ENCODE results near the gene TRMT6.

The TRMT6 gene

DNA sequence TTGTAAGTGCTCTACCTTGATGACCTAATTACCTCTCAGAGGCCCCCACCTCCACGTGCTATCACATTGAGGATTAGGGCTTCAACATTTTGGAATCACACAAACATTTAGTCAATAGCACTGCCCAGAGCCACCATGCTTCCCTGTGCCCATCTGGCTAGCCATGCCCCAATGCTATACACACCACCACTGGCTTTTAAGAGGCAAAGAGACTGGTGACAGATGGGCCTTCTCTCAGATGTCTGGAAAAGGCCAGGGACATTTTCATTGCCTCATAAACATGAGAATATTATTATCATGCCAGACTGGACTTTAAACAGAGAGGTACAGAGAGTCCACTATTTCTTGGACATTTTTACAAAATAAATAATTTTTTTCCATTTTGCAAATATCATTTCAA lies 29.8 kb downstream of the TRMT6 start:
- Histone ChIP-seq H3K4me3 (ENCODE audit: low read length) (no peak overlapping the region), H3K27me3 (ENCODE audit: control insufficient read depth, insufficient read depth, low read length) (no peaks in the 10 kb centered on the region), H3K9ac (ENCODE audit: low read length) (no peak overlapping the region), H3K36me3 (ENCODE audit: control insufficient read depth, low read depth, low read length) (no peaks in the 10 kb centered on the region), H3K27ac (ENCODE audit: low read length) (no peak overlapping the region), H3K4me1 (ENCODE audit: control insufficient read depth, low read depth, low read length) (peaks cover 3% of the 10 kb centered on the region), H3K9me3 (ENCODE audit: control insufficient read depth, low read depth, low read length) (no peaks in the 10 kb centered on the region)

DNA sequence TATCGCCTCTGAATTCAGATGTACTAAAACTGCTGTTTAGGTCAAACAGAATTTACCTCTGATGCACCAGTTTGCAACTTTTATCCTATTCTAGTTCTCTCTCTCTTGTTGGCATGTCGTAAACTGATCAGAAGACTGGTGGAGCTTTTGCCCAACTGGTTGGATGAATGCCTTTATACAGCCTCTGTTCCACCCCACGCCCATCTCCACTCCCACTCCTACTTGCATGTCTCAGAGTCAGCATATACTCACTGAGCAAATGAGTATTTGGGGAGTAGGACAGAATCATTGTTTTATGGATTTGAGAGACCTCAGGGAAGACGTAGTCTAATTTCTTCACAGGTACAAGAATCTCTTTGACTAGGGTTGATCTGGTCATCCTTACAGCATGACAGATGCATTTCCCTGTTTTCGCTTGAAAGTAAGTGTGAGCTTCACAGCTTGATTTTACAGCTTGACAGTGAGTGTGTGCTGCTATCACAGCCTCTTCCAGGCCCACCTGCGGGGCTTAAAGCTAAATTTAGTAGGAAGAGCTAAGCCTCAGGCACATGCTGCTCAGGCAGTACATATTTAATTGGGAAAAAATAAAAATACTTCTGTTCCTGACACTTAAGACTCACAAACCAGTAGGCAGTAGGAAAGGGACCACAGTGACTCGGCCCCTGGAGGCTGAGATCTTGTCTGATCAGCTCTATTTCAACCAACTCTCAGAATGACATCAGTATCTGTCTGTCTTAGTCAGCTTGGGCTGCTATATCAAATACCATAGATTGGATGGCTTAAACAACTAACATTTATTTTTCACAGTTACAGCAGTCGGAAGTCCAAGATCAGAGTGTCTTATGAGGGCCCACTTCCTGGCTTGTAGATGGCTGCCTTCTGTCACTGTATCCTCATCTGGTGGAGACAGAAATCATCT lies 30.4 kb downstream of the TRMT6 start:
- Histone ChIP-seq H3K9ac (ENCODE audit: low read length) (no peak overlapping the region), H3K4me3 (ENCODE audit: low read length) (no peak overlapping the region), H3K27me3 (ENCODE audit: control insufficient read depth, insufficient read depth, low read length) (no peaks in the 10 kb centered on the region), H3K9me3 (ENCODE audit: control insufficient read depth, low read depth, low read length) (no peaks in the 10 kb centered on the region), H3K36me3 (ENCODE audit: control insufficient read depth, low read depth, low read length) (no peaks in the 10 kb centered on the region), H3K4me1 (ENCODE audit: control insufficient read depth, low read depth, low read length) (peaks cover 5% of the 10 kb centered on the region), H3K27ac (ENCODE audit: low read length) (no peak overlapping the region)

DNA sequence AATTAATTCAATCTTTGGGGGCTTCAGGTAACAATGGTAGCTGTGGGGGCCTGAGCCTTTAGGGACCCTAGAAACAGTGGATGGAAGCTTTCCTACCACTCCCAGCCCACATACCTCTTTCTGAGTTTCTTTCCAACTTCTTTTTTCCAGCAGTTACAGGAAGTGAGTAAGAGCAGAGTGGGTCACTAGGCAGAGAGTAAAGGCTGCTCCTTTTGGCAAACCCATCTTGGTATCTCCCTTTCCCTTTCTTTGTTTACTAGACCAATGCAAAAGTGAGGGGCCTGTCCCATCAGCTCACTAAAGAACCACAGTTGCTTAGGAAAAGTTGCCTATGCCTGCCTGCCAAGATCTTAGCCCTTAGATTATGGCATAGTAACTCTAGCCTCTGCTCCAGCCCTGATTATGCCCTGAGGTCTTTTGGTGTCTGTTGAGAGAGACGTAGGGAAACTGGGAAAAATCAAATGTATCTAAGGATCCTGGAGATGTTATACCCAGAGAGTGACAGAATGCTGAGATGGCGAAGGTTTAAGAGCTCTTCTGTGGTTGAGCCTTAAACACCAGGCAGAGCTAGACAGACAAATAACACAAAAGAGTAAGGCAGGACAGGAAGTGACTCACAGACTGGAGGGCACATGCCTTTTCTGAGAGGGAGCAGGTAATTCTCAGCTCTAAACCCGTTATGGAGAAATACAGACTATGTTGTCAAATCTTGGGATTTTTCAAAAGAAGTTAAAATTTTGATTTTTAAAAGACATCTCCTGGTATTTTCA lies 31.3 kb downstream of the TRMT6 start:
- Histone ChIP-seq H3K9ac (ENCODE audit: low read length) (no peak overlapping the region), H3K36me3 (ENCODE audit: control insufficient read depth, low read depth, low read length) (no peaks in the 10 kb centered on the region), H3K4me1 (ENCODE audit: control insufficient read depth, low read depth, low read length) (peaks cover 8% of the 10 kb centered on the region), H3K27ac (ENCODE audit: low read length) (no peak overlapping the region), H3K9me3 (ENCODE audit: control insufficient read depth, low read depth, low read length) (no peaks in the 10 kb centered on the region), H3K27me3 (ENCODE audit: control insufficient read depth, insufficient read depth, low read length) (no peaks in the 10 kb centered on the region), H3K4me3 (ENCODE audit: low read length) (no peak overlapping the region)

DNA sequence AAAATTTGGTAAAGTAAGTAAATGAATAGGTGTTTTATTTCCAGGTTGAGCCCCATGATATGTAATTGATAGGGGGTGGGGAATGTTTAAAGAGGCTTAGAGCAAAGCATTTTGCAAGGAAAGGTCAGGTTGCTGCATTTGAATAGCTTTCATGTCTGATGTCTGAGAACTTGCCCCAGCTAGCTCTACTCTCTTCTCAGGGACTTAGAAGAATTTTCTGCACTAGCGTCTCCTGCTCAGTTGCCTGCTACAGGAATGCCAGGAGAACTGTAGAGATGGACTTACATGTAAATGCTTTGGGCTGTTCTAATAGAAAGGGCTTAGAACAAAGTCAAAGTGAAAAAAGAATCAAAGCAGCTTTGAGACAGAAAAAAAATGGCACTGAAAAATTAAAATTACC lies 35.5 kb downstream of the TRMT6 start:
- H3K27ac ChIP-seq (ENCODE audit: low read length) = no peak overlapping the region
- peaks cover 14% of the 10 kb centered on the region for H3K4me1 ChIP-seq (ENCODE audit: control insufficient read depth, low read depth, low read length)
- no peaks in the 10 kb centered on the region for H3K9me3 ChIP-seq (ENCODE audit: control insufficient read depth, low read depth, low read length)
- peaks cover 12% of the 10 kb centered on the region for H3K27me3 ChIP-seq (ENCODE audit: control insufficient read depth, insufficient read depth, low read length)
- H3K36me3 ChIP-seq (ENCODE audit: control insufficient read depth, low read depth, low read length) = no peaks in the 10 kb centered on the region
- H3K4me3 ChIP-seq (ENCODE audit: low read length) = no peak overlapping the region
- no peak overlapping the region for H3K9ac ChIP-seq (ENCODE audit: low read length)

DNA sequence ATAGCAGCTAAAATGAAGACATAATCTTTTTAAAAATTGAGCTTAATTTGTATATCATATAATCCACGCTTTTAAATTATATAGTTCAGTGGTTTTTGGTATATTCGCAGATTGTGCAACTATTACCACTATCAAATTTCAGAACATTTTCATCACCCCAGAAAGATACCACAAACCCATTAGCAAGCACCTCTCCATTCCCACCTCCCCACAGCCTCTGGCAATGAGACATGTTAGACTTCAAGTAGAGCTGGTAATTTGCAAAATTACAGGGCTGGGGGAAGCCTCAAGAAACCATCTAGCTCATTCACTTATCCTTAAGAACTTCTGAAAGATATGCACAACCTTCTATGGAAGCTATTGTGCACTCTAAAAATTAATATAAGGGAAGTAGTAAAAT lies 37.2 kb downstream of the TRMT6 start:
- H3K27ac ChIP-seq (ENCODE audit: low read length) = no peak overlapping the region
- H3K9me3 ChIP-seq (ENCODE audit: control insufficient read depth, low read depth, low read length) = no peaks in the 10 kb centered on the region
- H3K9ac ChIP-seq (ENCODE audit: low read length) = no peak overlapping the region
- peaks cover 12% of the 10 kb centered on the region for H3K27me3 ChIP-seq (ENCODE audit: control insufficient read depth, insufficient read depth, low read length)
- H3K4me1 ChIP-seq (ENCODE audit: control insufficient read depth, low read depth, low read length) = peaks cover 11% of the 10 kb centered on the region
- H3K4me3 ChIP-seq (ENCODE audit: low read length) = no peak overlapping the region
- no peaks in the 10 kb centered on the region for H3K36me3 ChIP-seq (ENCODE audit: control insufficient read depth, low read depth, low read length)

DNA sequence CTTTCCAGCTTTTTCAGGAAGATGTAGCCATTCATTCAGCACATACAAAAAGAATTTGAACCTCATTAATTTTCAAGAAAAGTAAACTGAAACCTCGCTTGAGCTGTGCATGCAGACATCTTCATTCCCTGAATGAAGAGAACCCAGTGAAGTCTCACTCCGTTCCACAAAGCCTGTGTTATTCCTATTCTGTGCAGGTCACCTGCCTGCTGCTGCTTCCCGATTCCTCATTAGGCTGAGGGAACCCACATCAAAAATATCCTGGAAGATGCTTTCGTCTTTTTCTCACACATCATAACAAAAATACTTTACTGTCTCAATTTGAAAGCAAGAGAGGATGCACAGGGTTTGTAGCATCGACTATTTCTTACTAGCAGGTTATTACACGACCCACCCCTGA lies 40.1 kb downstream of the TRMT6 start:
- Histone ChIP-seq H3K9me3 (ENCODE audit: control insufficient read depth, low read depth, low read length) (no peaks in the 10 kb centered on the region), H3K9ac (ENCODE audit: low read length) (no peak overlapping the region), H3K36me3 (ENCODE audit: control insufficient read depth, low read depth, low read length) (no peaks in the 10 kb centered on the region), H3K27me3 (ENCODE audit: control insufficient read depth, insufficient read depth, low read length) (peaks cover 12% of the 10 kb centered on the region), H3K4me3 (ENCODE audit: low read length) (no peak overlapping the region), H3K4me1 (ENCODE audit: control insufficient read depth, low read depth, low read length) (peaks cover 11% of the 10 kb centered on the region), H3K27ac (ENCODE audit: low read length) (no peak overlapping the region)

DNA sequence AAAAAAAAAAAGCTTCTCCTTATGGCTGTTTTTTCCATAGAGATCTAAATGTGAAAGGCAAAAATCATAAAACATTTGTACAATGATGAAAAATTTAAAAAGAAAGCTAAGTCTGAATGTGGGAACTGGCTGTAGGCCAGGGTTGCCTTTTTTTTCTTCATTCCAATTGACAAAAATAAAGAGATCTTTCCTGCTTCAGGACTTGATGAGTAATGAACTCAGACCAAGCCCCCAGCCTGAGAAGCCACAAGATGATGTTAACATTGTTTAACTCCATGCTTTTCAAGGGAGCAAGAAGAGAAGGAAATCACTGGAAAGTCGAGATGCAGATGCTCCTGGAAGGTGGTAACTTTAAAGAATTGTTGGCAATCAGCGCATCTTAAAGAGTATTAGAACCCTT lies 41.4 kb downstream of the TRMT6 start:
- Histone ChIP-seq H3K4me1 (ENCODE audit: control insufficient read depth, low read depth, low read length) (peaks cover 6% of the 10 kb centered on the region), H3K9me3 (ENCODE audit: control insufficient read depth, low read depth, low read length) (no peaks in the 10 kb centered on the region), H3K9ac (ENCODE audit: low read length) (no peak overlapping the region), H3K36me3 (ENCODE audit: control insufficient read depth, low read depth, low read length) (no peaks in the 10 kb centered on the region), H3K27me3 (ENCODE audit: control insufficient read depth, insufficient read depth, low read length) (peaks cover 12% of the 10 kb centered on the region), H3K4me3 (ENCODE audit: low read length) (no peak overlapping the region), H3K27ac (ENCODE audit: low read length) (no peak overlapping the region)

DNA sequence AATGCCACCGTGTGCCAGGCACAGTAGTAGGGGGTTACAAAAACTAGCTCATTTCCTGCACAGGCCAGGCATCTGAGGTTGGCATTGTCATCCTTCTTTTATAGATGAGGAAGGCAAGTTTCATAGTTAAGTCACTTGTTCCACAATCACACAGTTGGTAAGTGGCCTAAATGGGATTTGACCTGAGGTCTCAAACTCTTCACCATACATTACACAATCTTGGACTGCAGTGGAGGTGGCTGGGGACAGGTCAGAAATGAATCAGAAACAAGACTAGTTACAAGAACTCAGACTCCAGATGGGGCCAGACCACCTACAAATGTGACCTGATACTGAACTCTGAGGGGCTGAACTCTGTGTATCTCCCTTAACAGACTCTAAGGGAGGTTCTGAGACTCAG lies 49.4 kb downstream of the TRMT6 start:
- Histone ChIP-seq H3K9ac (ENCODE audit: low read length) (no peak overlapping the region), H3K27ac (ENCODE audit: low read length) (no peak overlapping the region), H3K36me3 (ENCODE audit: control insufficient read depth, low read depth, low read length) (no peaks in the 10 kb centered on the region), H3K9me3 (ENCODE audit: control insufficient read depth, low read depth, low read length) (no peaks in the 10 kb centered on the region), H3K4me1 (ENCODE audit: control insufficient read depth, low read depth, low read length) (no peaks in the 10 kb centered on the region), H3K4me3 (ENCODE audit: low read length) (no peak overlapping the region), H3K27me3 (ENCODE audit: control insufficient read depth, insufficient read depth, low read length) (no peaks in the 10 kb centered on the region)

DNA sequence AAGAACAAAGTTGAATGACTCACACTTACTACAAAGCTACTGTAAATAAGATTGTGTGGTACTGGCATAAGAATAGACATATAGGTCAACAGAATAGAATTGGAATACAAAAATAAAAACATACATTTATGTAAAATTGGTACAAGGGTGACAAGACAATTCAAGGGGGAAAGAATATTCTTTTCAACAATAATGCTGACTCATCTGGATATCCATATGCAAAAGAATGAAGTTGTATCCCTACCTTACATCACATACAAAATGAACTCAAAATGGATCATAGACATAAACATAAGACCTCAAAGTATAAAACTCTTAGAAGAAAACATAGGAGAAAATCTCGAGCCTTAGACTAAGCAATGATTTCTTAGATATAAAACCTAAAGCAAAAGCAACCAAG lies 50.9 kb downstream of the TRMT6 start:
- no peaks in the 10 kb centered on the region for H3K9me3 ChIP-seq (ENCODE audit: control insufficient read depth, low read depth, low read length)
- no peaks in the 10 kb centered on the region for H3K36me3 ChIP-seq (ENCODE audit: control insufficient read depth, low read depth, low read length)
- no peaks in the 10 kb centered on the region for H3K27me3 ChIP-seq (ENCODE audit: control insufficient read depth, insufficient read depth, low read length)
- no peaks in the 10 kb centered on the region for H3K4me1 ChIP-seq (ENCODE audit: control insufficient read depth, low read depth, low read length)
- H3K4me3 ChIP-seq (ENCODE audit: low read length) = no peak overlapping the region
- H3K27ac ChIP-seq (ENCODE audit: low read length) = no peak overlapping the region
- H3K9ac ChIP-seq (ENCODE audit: low read length) = no peak overlapping the region

DNA sequence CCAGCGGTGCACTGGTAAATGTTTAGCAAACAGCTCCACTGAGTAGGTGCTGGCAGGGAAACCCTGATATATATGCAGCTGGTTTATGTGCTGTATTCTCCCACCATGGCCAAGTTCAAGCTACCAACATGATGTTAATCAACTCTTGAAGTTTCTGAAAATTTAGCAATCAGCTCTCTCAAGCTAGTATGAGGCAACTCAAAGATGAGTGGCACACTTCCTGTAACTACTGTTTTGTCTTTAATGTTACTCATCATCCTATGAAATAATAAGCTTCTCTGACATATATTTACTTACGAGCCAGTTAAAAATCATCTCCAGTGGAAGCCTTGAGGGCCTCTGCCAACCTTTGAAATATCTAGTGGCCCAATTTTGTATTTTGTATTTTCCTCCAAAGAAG lies 54.7 kb downstream of the TRMT6 start:
- Histone ChIP-seq H3K36me3 (ENCODE audit: control insufficient read depth, low read depth, low read length) (no peaks in the 10 kb centered on the region), H3K27me3 (ENCODE audit: control insufficient read depth, insufficient read depth, low read length) (no peaks in the 10 kb centered on the region), H3K9ac (ENCODE audit: low read length) (no peak overlapping the region), H3K4me1 (ENCODE audit: control insufficient read depth, low read depth, low read length) (no peaks in the 10 kb centered on the region), H3K4me3 (ENCODE audit: low read length) (no peak overlapping the region), H3K27ac (ENCODE audit: low read length) (no peak overlapping the region), H3K9me3 (ENCODE audit: control insufficient read depth, low read depth, low read length) (no peaks in the 10 kb centered on the region)

DNA sequence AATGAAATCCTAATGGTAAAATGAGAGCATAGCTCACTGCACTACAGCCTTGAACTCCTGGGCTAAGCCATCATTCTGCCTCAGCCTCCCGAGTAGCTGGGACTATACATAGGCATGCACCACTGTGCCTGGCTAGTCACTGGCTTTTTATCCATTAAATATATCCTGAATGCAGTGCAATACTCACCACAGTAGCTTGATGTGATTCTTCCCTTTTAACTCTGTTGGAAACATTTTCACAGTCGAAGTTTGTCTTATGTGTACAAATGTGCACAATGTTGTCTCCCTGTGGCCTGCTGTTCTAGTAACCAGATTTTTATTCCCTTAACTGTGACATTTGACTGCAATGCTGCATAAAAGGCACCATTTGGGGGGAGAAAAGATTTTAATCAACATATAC lies 56.7 kb downstream of the TRMT6 start:
- Histone ChIP-seq H3K27ac (ENCODE audit: low read length) (no peak overlapping the region), H3K9ac (ENCODE audit: low read length) (no peak overlapping the region), H3K4me1 (ENCODE audit: control insufficient read depth, low read depth, low read length) (no peaks in the 10 kb centered on the region), H3K27me3 (ENCODE audit: control insufficient read depth, insufficient read depth, low read length) (no peaks in the 10 kb centered on the region), H3K36me3 (ENCODE audit: control insufficient read depth, low read depth, low read length) (no peaks in the 10 kb centered on the region), H3K9me3 (ENCODE audit: control insufficient read depth, low read depth, low read length) (no peaks in the 10 kb centered on the region), H3K4me3 (ENCODE audit: low read length) (no peak overlapping the region)
